ENCODE data around the gene KCTD10. TPM values are rescaled to one million over a fixed set of nuclear protein-coding genes. Genes with fewer than 3 reads are reported as not detected.

The KCTD10 gene
- total RNA-seq, 1 experiment from 2014 or later, result 44.7 TPM

- no peaks in the 10 kb centered on the region for H3K36me3 Mint-ChIP-seq
- POLR2A ChIA-PET, result no interaction called here
- TF ChIP-seq ESRRA (CRISPR knock-in tag; IDR thresholded peaks at IDR 0.05; ENCODE audit: borderline replicate concordance), result no peak
- TF ChIP-seq EMX1 (CRISPR knock-in tag; IDR thresholded peaks at IDR 0.05), result no peak
- TF ChIP-seq HMGA2 (CRISPR knock-in tag; IDR thresholded peaks at IDR 0.05), result no peak
- no peak for TF ChIP-seq OVOL2 (CRISPR knock-in tag; IDR thresholded peaks at IDR 0.05; ENCODE audit: borderline replicate concordance)
- TF ChIP-seq E2F5 (CRISPR knock-in tag; IDR thresholded peaks at IDR 0.05), result no peak
- TF ChIP-seq ZNF671 (CRISPR knock-in tag; IDR thresholded peaks at IDR 0.05), result no peak
- no peak for TF ChIP-seq ATF1 (CRISPR knock-in tag; IDR thresholded peaks at IDR 0.05)
- TF ChIP-seq ZSCAN18 (CRISPR knock-in tag; IDR thresholded peaks at IDR 0.05), result no peak
- no peak for TF ChIP-seq NFYB (CRISPR knock-in tag; conservative IDR thresholded peaks at IDR 0.05; ENCODE audit: low read depth)
- no peak for TF ChIP-seq GRHL2 (CRISPR knock-in tag; IDR thresholded peaks at IDR 0.05; ENCODE audit: insufficient replicate concordance, severe bottlenecking)
Observed at GRCh38 chr12:109439181-109439580, 37.9 kb downstream of the KCTD10 start.

DNA sequence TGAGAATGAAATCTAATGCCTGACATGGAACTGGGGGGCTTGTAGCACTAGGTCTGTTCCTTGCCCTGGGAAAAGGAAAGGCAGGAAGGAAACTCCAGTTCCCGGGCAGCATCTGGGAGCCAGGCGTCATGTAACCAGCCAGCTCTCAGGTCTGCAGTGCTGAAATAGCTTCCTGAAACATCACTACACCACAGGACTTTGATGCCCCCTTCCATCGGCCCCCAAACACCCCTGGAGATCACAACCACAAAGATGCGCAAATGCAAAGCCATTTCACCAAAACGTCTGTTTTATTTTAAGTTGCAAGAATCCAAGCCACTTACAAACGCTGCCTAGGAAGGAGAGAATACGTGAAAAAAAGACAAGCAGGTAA, 40.9 kb downstream of the KCTD10 start:
- H3K27ac Mint-ChIP-seq, result peak overlapping the region; percentile 85
- TF ChIP-seq, protein P1, sequence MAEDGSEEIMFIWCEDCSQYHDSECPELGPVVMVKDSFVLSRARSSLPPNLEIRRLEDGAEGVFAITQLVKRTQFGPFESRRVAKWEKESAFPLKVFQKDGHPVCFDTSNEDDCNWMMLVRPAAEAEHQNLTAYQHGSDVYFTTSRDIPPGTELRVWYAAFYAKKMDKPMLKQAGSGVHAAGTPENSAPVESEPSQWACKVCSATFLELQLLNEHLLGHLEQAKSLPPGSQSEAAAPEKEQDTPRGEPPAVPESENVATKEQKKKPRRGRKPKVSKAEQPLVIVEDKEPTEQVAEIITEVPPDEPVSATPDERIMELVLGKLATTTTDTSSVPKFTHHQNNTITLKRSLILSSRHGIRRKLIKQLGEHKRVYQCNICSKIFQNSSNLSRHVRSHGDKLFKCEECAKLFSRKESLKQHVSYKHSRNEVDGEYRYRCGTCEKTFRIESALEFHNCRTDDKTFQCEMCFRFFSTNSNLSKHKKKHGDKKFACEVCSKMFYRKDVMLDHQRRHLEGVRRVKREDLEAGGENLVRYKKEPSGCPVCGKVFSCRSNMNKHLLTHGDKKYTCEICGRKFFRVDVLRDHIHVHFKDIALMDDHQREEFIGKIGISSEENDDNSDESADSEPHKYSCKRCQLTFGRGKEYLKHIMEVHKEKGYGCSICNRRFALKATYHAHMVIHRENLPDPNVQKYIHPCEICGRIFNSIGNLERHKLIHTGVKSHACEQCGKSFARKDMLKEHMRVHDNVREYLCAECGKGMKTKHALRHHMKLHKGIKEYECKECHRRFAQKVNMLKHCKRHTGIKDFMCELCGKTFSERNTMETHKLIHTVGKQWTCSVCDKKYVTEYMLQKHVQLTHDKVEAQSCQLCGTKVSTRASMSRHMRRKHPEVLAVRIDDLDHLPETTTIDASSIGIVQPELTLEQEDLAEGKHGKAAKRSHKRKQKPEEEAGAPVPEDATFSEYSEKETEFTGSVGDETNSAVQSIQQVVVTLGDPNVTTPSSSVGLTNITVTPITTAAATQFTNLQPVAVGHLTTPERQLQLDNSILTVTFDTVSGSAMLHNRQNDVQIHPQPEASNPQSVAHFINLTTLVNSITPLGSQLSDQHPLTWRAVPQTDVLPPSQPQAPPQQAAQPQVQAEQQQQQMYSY (CRISPR knock-in tag; IDR thresholded peaks at IDR 0.05), result 0 out of 2 replicates have a peak, but pooled peaks have one; percentile 21
- TF ChIP-seq FOXJ3 (CRISPR knock-in tag; IDR thresholded peaks at IDR 0.05; ENCODE audit: borderline replicate concordance) (no peak), ZNF317 (CRISPR knock-in tag; IDR thresholded peaks at IDR 0.05; ENCODE audit: borderline replicate concordance, low read depth) (no peak), SMAD4 (CRISPR knock-in tag; IDR thresholded peaks at IDR 0.05) (no peak)
- ATAC-seq (peak; percentile 7), DNase-seq (ENCODE audit: low spot score) (peak; percentile 14)
- H3K9me3 Mint-ChIP-seq, result no peaks in the 10 kb centered on the region
- H3K36me3 Mint-ChIP-seq, result no peaks in the 10 kb centered on the region
- peaks cover 54% of the 10 kb centered on the region for H3K4me1 Mint-ChIP-seq
- CTCF ChIA-PET, result interaction anchor here (1.0 to 5.4 kb wide), 7 partner anchors 8 to 339 kb away, joined by 3 to 52 read pairs (median 20); no protein-coding TSS in a partner anchor
- no peaks in the 10 kb centered on the region; the same call in 1 of the 2 replicates for H3K27me3 Mint-ChIP-seq (ENCODE audit: low read depth)
- POLR2A ChIA-PET, result no interaction called here
- H3K4me3 Mint-ChIP-seq, result peak overlapping the region; percentile 45; the same call in 1 of the 2 replicates

More at GRCh38 chr12:109439181-109439580, 37.9 kb downstream of the KCTD10 start:
- ATAC-seq (no peak), DNase-seq (ENCODE audit: low spot score) (no peak)
- Mint-ChIP-seq H3K27me3 (ENCODE audit: low read depth) (no peaks in the 10 kb centered on the region; the same call in 1 of the 2 replicates), H3K27ac (0 out of 2 replicates have a peak overlapping the region, but pooled peaks have one; percentile 23), H3K4me3 (no peak overlapping the region), H3K4me1 (peaks cover 35% of the 10 kb centered on the region), H3K9me3 (no peaks in the 10 kb centered on the region)
- CTCF ChIA-PET, result interaction anchor here (1.0 to 1.6 kb wide), 2 partner anchors 17 to 80 kb away, joined by 3 read pairs; no protein-coding TSS in a partner anchor

DNA sequence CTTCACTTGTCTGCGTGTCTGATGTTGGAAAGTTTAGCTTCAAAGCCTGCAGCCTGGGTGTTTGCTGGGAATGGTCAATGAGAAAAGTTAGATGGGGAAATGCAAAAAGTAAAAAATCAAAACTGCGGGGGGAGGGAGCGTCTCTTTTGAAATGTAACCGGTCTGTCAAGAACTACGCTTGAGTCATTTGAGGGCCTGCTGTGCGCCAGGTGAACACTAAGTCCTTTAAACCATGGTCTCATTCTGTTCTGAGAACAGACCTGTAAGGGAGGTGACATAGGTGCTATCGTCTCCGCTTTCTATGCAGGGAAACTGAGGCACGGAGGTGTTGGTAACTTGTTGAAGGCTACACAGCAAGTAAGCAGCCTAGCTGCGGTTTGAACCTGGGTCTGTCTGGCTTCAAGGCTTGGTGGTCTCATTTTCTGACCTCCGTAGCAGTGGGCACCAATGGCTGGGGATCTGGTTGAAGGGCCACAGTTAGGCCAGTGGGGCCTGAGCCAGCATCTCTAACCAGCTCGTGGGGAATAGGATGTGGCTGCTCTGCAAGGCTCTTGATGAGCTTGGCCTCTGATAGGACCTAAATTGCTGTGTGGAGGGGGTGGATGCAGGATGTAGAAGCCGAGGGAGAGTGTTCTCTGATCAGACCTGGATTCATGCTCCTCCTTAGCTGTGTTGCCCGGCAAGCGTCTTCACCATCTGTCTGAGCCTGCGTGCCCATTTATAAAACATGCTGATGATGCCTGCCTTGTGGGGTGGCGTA, 41.5 kb downstream of the KCTD10 start:
- Mint-ChIP-seq H3K27ac (peak overlapping the region; percentile 85), H3K36me3 (no peaks in the 10 kb centered on the region), H3K27me3 (ENCODE audit: low read depth) (no peaks in the 10 kb centered on the region; the same call in 1 of the 2 replicates), H3K4me3 (peak overlapping the region; percentile 45), H3K9me3 (no peaks in the 10 kb centered on the region), H3K4me1 (peaks cover 52% of the 10 kb centered on the region)
- no peak for TF ChIP-seq GTF2I (CRISPR knock-in tag; conservative IDR thresholded peaks at IDR 0.05)
- TF ChIP-seq EMX1 (CRISPR knock-in tag; IDR thresholded peaks at IDR 0.05), result no peak
- TF ChIP-seq, protein P2, sequence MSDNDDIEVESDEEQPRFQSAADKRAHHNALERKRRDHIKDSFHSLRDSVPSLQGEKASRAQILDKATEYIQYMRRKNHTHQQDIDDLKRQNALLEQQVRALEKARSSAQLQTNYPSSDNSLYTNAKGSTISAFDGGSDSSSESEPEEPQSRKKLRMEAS (CRISPR knock-in tag; IDR thresholded peaks at IDR 0.05), result no peak
- 0 out of 2 replicates have a peak, but pooled peaks have one; percentile 16 for TF ChIP-seq ZNF121 (CRISPR knock-in tag; IDR thresholded peaks at IDR 0.05)
- ChIA-PET POLR2A (no interaction called here), CTCF (interaction anchor here (1.0 to 5.4 kb wide), 9 partner anchors 8 to 339 kb away, joined by 3 to 52 read pairs (median 10); no protein-coding TSS in a partner anchor)
- ATAC-seq, result peak; percentile 19
- DNase-seq (ENCODE audit: low spot score), result no peak
